Gastrocnemius medialis (tissue), 4 donors: ENCODE data around the gene MC3R. TPM values are rescaled to one million over a fixed set of nuclear protein-coding genes. Genes with fewer than 3 reads are reported as not detected.

ENCODE experiments used
- total RNA-seq, 4 donors: library from RNA; depleted of rRNA; stranded (reverse); fragments of >200 nt; gene quantifications; one replicate each; pipeline versions ENCODE4 v1.1.0 to v1.2.3, GENCODE V29; 2016

The MC3R gene
- total RNA-seq, 4 donors from 2014 or later = not detected

Other genes with a start within 250 kb of the MC3R start
- gene CBLN4, start 243.2 kb upstream of the MC3R start, total RNA-seq = not detected
- gene FAM210B, start 110.2 kb downstream of the MC3R start, total RNA-seq = 10 to 100 TPM; 34.5 to 57.2 (median 41.4) TPM
- 10 to 100 TPM in 1 of 4 donors, 1 to 10 TPM in 3; 1.6 to 11.3 (median 4.6) TPM for gene AURKA, start 143.5 kb downstream of the MC3R start, total RNA-seq
- gene CSTF1, start 143.9 kb downstream of the MC3R start, total RNA-seq = 10 to 100 TPM; 14.2 to 23.2 (median 18.9) TPM
- under 1 TPM in 3 of 4 donors, not detected in 1; 0.36 to 0.86 (median 0.72) TPM for gene CASS4, start 163.5 kb downstream of the MC3R start, total RNA-seq
- gene RTF2, start 219.9 kb downstream of the MC3R start, total RNA-seq = 10 to 100 TPM; 69.1 to 88.8 (median 77.5) TPM